IPS-18a (cell line): ENCODE results near the gene TFAP2C.

ENCODE experiments used
- H3K27ac ChIP-seq: one replicate; pipeline ENCODE4 v1.5.1; 2013; ENCODE audit warnings: low read length
- H3K27me3 ChIP-seq: one replicate; pipeline ENCODE4 v1.6.1; 2013; ENCODE audit warnings: mild to moderate bottlenecking, low read length; ENCODE audit not compliant: control insufficient read depth, insufficient read depth
- H3K36me3 ChIP-seq: one replicate; pipeline ENCODE4 v1.6.1; 2013; ENCODE audit warnings: low read depth, low read length; ENCODE audit not compliant: control insufficient read depth
- H3K4me1 ChIP-seq: one replicate; pipeline ENCODE4 v1.6.1; 2013; ENCODE audit warnings: low read depth, low read length; ENCODE audit not compliant: control insufficient read depth
- H3K4me3 ChIP-seq: one replicate; pipeline ENCODE4 v1.5.1; 2013; ENCODE audit warnings: low read length
- H3K9ac ChIP-seq: one replicate; pipeline ENCODE4 v1.6.1; 2013; ENCODE audit warnings: mild to moderate bottlenecking, low read length, moderate library complexity
- H3K9me3 ChIP-seq: one replicate; pipeline ENCODE4 v1.6.1; 2013; ENCODE audit warnings: low read depth, low read length; ENCODE audit not compliant: control insufficient read depth

Gene TFAP2C

GRCh38 chr20:56595746-56596475 is 33.2 kb upstream of the TFAP2C start:
- Histone ChIP-seq H3K4me1 (peaks cover 4% of the 10 kb centered on the region), H3K27me3 (no peaks in the 10 kb centered on the region), H3K9ac (no peak overlapping the region), H3K9me3 (no peaks in the 10 kb centered on the region), H3K36me3 (no peaks in the 10 kb centered on the region), H3K4me3 (no peak overlapping the region), H3K27ac (no peak overlapping the region)

- no peak overlapping the region for H3K9ac ChIP-seq
- no peaks in the 10 kb centered on the region for H3K27me3 ChIP-seq
- no peak overlapping the region for H3K4me3 ChIP-seq
- no peaks in the 10 kb centered on the region for H3K36me3 ChIP-seq
- H3K4me1 ChIP-seq: no peaks in the 10 kb centered on the region
- H3K9me3 ChIP-seq: no peaks in the 10 kb centered on the region
- no peak overlapping the region for H3K27ac ChIP-seq
Measured at GRCh38 chr20:56601166-56601565, 27.9 kb upstream of the TFAP2C start.

- Histone ChIP-seq H3K9me3 (no peaks in the 10 kb centered on the region), H3K4me3 (no peak overlapping the region), H3K9ac (no peak overlapping the region), H3K27ac (no peak overlapping the region), H3K27me3 (no peaks in the 10 kb centered on the region), H3K36me3 (no peaks in the 10 kb centered on the region), H3K4me1 (no peaks in the 10 kb centered on the region)
Measured at GRCh38 chr20:56604673-56605072, 24.4 kb upstream of the TFAP2C start.

- Histone ChIP-seq H3K4me1 (no peaks in the 10 kb centered on the region), H3K27ac (no peak overlapping the region), H3K27me3 (no peaks in the 10 kb centered on the region), H3K36me3 (no peaks in the 10 kb centered on the region), H3K9me3 (no peaks in the 10 kb centered on the region), H3K4me3 (no peak overlapping the region), H3K9ac (no peak overlapping the region)
Measured at GRCh38 chr20:56605261-56605996, 23.7 kb upstream of the TFAP2C start.

GRCh38 chr20:56606174-56606945 is 22.7 kb upstream of the TFAP2C start:
- Histone ChIP-seq H3K9me3 (no peaks in the 10 kb centered on the region), H3K36me3 (no peaks in the 10 kb centered on the region), H3K4me1 (no peaks in the 10 kb centered on the region), H3K27me3 (no peaks in the 10 kb centered on the region), H3K27ac (no peak overlapping the region), H3K4me3 (no peak overlapping the region), H3K9ac (no peak overlapping the region)

- no peaks in the 10 kb centered on the region for H3K9me3 ChIP-seq
- no peaks in the 10 kb centered on the region for H3K27me3 ChIP-seq
- H3K9ac ChIP-seq: no peak overlapping the region
- H3K4me1 ChIP-seq: no peaks in the 10 kb centered on the region
- no peaks in the 10 kb centered on the region for H3K36me3 ChIP-seq
- no peak overlapping the region for H3K4me3 ChIP-seq
- no peak overlapping the region for H3K27ac ChIP-seq
Measured at GRCh38 chr20:56607061-56607704, 21.9 kb upstream of the TFAP2C start.

GRCh38 chr20:56608376-56608775 is 20.7 kb upstream of the TFAP2C start:
- Histone ChIP-seq H3K27me3 (no peaks in the 10 kb centered on the region), H3K27ac (no peak overlapping the region), H3K9ac (no peak overlapping the region), H3K4me1 (no peaks in the 10 kb centered on the region), H3K9me3 (no peaks in the 10 kb centered on the region), H3K4me3 (no peak overlapping the region), H3K36me3 (no peaks in the 10 kb centered on the region)

GRCh38 chr20:56609321-56609720 is 19.8 kb upstream of the TFAP2C start:
- Histone ChIP-seq H3K36me3 (no peaks in the 10 kb centered on the region), H3K4me3 (no peak overlapping the region), H3K27me3 (no peaks in the 10 kb centered on the region), H3K9me3 (no peaks in the 10 kb centered on the region), H3K9ac (no peak overlapping the region), H3K4me1 (no peaks in the 10 kb centered on the region), H3K27ac (no peak overlapping the region)

GRCh38 chr20:56610098-56610497 is 19.0 kb upstream of the TFAP2C start:
- H3K9ac ChIP-seq: no peak overlapping the region
- no peak overlapping the region for H3K4me3 ChIP-seq
- H3K4me1 ChIP-seq: no peaks in the 10 kb centered on the region
- H3K27ac ChIP-seq: no peak overlapping the region
- no peaks in the 10 kb centered on the region for H3K9me3 ChIP-seq
- H3K27me3 ChIP-seq: no peaks in the 10 kb centered on the region
- no peaks in the 10 kb centered on the region for H3K36me3 ChIP-seq

- Histone ChIP-seq H3K4me1 (no peaks in the 10 kb centered on the region), H3K36me3 (no peaks in the 10 kb centered on the region), H3K27ac (no peak overlapping the region), H3K4me3 (no peak overlapping the region), H3K9ac (no peak overlapping the region), H3K9me3 (no peaks in the 10 kb centered on the region), H3K27me3 (no peaks in the 10 kb centered on the region)
Measured at GRCh38 chr20:56614196-56614595, 14.9 kb upstream of the TFAP2C start.

GRCh38 chr20:56616716-56617115 is 12.4 kb upstream of the TFAP2C start:
- Histone ChIP-seq H3K4me3 (no peak overlapping the region), H3K36me3 (no peaks in the 10 kb centered on the region), H3K4me1 (no peaks in the 10 kb centered on the region), H3K9ac (no peak overlapping the region), H3K27ac (no peak overlapping the region), H3K27me3 (no peaks in the 10 kb centered on the region), H3K9me3 (no peaks in the 10 kb centered on the region)
